Inflammatory macrophage (primary cell): Measurements from ENCODE around the gene PLP2.
"Not testable (repeated sequence)": the region's sequence is repeated elsewhere in the genome, so short reads cannot be mapped to it uniquely, and the experiment has no call there.

Source experiments
- DNase-seq, 2 donors: peaks; one replicate each; pipeline ENCODE4 v3.0.0-alpha.2; 2020 to 2022
- total RNA-seq, 18 experiments: gene quantifications; one replicate each; lab custom pipeline; 2026; ENCODE audit warnings: mixed read lengths in 6 of 18, inconsistent platforms in 2 of 18; lab: John Stamatoyannopoulos, UW

PLP2 gene, protein sequence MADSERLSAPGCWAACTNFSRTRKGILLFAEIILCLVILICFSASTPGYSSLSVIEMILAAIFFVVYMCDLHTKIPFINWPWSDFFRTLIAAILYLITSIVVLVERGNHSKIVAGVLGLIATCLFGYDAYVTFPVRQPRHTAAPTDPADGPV
- total RNA-seq: 28.7 to 71.8 (median 38.6) reads per million in 18 experiments

DNA sequence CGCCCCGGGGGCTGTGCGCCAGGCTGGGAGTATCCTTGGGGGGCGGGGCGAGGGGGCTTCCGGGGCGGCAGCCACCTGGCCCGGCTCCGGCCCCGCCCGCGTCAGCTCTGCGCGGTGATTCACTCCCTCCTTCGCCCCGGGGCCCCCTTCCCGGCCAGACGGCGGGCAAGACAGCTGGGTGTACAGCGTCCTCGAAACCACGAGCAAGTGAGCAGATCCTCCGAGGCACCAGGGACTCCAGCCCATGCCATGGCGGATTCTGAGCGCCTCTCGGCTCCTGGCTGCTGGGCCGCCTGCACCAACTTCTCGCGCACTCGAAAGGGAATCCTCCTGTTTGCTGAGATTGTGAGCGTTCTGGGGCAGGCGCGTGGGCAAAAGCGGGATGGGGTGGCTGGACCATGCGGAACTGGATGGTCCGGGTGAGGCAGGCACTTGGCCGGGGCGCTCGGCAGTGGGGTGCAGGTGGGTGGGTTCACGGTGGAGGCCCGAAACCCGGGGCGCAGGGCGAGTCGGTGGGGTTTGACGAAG lies at the start of gene PLP2:
Gene PLP2, plus strand, starts transcription at position 147 of the 528 bp plus-strand sequence. Its CDS starts 103 bp downstream, at position 250.
- DNase-seq: peak; percentile 20 to 39

DNA sequence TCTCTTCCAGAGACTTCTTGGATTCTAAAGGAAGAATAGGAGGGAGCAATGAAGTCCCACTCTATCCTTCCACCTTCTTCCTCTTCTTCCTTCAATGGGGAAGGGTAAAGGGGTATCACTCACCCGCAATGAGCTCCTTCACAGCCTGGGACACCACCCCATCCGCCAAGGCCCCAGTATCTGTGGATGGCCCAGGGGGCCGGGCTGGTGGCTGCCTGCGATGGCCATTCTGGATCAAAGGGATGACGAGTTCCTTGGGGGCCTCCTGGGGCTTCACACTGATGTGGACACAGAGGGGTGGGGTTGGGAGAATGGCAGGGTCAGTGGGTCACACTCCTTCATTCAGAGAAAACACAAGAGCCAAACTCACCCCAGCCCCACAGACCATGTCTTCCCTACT lies 49.2 kb upstream of the PLP2 start:
- no peak for DNase-seq

DNA sequence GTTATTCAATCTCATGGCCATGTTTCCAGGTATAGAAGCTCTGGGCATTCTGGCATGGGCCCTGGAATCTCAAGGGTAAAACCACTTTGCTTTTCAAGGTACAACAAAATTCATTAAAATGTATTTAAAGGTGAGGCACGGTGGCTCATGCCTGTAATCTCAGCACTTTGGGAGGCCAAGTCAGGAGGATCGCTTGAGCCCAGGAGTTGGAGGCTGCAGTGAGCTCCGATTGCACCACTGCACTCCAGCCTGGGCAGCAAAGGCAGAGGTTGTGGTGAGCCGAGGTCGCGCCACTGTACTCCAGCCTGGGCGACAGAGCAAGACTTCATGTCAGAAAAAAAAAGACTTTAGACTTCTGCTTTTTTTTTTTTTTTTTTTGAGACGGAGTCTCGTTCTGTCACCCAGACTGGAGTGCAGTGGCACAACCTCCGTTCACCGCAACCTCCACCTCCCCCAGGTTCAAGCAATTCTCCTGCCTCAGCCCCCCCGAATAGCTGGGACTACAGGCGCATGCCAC lies 43.9 kb upstream of the PLP2 start:
- DNase-seq: peak; percentile 14 to 47

DNA sequence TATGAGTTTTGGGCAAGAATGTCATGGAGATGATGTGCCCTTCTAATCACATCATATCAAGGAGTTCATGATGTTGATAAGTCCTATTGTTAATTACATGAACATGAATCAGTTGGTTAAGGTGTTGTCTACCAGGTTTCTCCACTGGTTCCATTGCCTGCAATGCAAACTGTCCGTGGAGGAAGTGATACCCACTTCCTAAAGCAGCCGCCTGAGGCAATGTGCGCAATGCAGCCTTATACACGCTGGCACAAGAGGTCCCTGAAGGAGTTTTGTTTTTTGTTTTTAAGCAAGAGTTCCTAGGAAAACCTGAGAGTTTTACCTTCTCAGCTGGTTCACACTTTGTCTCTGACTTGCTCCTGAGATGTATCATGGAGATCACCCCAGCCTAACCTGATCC lies 42.3 kb upstream of the PLP2 start:
- DNase-seq: peak; percentile 20 to 50

DNA sequence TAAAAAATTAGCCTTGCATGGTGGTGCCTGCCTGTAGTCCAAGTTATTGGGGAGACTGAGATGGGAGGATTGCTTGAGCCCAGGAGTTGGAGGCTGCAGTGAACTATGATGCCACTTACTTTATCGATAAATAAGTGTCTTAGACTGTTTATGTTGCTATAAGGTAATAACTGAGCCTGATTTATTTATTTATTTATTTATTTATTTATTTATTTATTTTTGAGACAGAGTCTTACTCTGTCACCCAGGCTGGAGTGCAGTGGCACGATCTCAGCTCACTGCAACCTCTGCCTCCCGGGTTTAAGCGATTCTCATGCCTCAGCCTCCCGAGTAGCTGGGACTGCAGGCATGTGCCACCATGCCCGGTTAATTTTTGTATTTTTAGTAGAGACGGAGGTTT lies 39.4 kb upstream of the PLP2 start:
- not testable (repeated sequence) for DNase-seq

DNA sequence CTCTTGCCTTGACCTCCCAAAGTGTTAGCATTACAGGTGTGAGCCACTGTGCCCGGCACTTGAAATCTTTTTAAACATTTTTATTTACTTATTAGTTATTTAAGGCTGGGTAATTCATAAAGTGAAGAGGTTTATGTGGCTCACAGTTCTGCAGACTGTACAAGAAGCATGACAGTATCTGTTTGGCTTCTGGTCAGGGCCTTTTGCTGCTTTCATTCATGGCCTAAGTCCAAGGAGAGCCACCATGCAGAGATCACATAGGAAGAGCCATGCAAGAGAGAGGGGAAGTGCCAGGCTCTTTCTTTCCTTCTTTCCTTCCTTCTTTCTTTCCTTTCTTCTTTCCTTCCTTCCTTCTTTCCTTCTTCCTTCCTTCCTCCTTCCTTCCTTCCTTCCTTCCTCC lies 37.9 kb upstream of the PLP2 start:
- no peak for DNase-seq

DNA sequence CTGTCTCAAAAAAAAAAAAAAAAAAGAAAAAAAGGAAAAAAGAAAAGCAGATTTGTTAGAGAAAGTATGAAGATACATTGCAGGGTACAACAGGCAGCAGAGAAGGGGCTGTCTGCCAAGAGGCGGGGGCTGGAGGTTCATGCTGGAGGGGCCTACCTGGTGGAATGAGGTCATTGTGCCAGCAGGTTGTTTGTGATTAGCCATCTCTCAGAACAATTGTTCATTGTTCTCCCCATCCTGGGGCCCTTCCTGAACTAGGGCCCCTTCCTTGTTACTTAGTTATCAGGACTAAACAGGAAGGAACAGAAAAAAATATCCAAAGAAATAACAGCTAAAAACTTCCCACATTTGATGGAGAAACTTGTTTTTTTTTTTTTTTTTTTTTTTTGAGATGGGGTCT lies 34.2 kb upstream of the PLP2 start:
- no peak for DNase-seq

DNA sequence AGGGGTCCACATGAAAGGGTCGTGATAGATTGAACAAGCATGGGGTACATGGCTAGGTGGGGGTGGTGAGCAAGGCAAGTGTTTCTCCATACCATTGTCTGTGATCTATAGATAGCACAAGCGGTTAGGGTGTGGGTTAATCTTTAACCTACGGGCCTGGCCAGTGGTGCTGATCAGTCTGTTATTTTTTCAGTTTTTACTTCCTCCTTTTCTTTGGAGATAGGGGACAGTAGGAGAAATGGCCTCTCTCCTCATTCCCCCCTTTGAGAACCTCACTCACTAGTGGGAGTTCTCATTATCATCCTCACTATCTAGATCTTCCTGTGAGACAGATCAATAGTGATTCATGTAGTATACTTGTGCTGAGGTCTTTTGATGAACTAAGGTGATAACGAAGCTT lies 32.0 kb upstream of the PLP2 start:
- DNase-seq: no peak

DNA sequence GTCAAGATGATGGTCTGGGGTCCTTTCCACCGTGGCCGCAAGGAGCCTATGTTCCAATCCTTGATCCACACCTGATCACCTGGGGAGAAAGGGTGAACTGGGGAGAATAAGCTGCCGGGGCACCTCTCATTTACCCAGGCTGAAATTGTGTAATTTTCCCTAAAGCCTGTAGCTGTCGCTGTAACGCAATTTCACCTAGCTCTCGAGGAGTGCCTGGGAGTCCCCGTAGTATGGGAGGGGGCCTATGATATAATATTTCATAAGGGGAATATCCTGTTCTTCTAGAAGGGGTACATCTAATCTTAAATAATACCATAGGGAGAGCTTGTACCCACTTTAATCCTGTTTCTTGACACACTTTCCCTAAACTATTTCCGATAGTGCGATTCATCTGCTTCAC lies 29.4 kb upstream of the PLP2 start:
- DNase-seq: not testable (repeated sequence)

DNA sequence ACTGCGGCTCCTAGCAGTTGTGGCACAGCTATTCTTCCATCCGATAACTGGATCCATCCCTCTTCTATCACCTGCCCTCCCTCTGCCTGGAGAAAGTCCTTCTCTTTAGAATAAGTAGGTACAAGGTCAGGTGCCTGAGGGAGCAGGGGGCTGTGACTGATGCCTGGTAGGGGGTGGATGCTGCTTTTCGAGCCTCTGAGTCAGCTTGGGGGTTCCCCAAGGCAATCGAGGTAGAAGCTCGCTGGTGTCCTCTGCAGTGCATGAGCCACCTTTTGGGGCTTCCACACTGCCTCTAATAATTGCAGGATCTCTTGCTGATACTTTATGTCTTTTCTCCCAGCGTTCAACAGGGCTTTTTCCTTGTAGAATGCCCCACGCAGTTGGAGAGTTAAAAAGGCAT lies 28.5 kb upstream of the PLP2 start:
- not testable (repeated sequence) for DNase-seq

DNA sequence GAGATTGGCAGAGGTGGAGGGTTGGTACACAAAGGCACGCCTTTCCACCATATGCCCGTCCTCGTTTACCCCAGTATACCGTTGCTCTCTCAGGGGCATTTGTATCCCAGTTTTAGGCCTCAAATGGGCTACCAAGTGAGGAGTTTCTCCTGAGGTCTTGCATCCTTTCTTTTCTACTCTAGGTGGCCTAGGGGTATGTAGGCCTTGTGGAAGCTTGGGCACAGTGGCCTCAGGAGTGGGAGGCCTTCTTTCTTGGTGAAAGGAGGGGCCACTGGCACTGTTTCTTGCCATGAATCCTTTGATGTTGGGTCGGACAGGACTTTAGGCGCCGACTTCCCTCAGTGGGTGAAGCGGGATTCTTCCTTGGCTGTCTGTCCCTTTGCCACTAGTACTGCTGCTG lies 24.4 kb upstream of the PLP2 start:
- no peak for DNase-seq

DNA sequence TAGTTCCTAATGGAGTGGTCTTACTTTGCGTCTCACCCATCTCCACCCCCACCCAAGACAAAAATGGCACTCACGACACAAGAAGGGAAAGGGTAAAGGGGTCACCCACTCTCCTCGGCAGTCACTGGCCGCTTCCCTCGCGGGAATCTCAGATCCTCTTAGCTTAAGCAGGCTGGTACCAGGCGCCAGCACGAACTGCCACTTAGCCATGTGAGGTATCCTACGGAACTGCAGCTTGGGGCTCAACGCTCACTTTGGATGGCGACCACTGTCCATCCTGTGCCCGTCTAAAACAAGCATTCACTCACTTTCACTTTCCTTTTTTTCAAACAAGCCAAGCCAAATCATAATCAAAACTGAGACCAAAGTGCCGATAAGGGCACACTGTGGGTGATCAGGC lies 23.8 kb upstream of the PLP2 start:
- no peak for DNase-seq

DNA sequence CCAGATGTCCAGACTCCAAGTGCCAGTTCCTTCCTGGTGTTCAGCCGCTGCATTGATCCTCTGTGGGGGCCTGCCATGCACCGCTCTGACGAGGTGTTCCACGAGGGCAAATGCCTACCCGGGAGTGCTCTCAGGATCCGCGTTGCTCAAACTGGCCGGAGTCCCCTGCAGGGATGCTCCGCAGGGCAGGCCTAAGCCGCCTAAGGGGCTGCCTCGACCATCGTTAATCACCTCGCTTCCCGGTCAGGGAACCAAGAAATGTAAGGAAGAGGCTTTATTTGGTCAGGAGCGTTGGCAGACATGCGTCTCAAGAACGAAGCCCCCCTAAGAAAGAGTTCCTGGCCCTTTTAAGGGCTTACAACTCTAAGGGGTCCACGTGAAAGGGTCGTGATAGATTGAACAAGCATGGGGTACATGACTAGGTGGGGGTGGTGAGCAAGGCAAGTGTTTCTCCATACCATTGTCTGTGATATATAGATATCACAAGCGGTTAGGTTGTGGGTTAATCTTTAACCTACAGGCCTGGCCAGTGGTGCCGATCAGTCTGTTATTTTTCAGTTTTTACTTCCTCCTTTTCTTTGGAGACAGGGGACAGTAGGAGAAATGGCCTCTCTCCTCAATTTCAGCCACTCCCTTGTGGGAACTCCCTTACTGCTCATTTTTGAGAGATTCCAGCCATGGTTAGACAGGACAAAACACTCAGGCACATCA lies 23.2 kb upstream of the PLP2 start:
- DNase-seq: peak; percentile 13 to 19

DNA sequence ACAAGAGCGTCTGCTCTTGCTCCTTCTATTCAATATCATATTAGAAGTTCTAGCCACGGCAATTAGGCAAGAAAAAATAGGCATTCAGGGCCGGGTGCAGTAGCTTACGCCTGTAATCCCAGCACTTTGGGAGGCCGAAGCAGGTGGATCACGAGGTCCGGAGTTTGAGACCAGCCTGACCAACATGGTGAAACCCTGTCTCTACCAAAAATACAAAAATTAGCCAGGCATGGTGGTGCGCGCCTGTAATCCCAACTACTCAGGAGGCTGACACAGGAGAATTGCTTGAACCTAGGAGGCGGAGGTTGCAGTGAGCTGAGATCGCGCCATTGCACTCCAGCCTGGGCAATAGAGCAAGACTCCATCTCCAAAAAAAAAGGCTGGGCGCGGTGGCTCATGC lies 22.4 kb upstream of the PLP2 start:
- DNase-seq: not testable (repeated sequence)

DNA sequence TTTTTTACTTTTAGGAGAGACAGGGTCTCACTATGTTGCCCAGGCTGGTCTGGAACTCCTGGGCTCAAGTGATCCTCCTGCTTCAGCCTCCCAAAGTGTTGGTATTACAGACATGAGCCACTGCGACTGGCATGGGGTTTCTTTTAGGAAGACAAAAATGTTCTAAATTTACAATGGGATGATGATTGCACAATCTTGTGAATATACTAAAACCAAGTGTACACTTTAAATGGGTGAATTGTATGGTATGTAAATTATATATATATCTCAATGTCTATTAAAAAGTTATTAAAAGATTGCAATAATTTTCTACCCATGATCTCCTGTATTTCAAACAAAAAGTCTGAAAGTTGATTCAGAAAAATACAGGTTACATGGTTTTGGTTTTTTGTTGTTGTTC lies 18.2 kb upstream of the PLP2 start:
- no peak for DNase-seq

DNA sequence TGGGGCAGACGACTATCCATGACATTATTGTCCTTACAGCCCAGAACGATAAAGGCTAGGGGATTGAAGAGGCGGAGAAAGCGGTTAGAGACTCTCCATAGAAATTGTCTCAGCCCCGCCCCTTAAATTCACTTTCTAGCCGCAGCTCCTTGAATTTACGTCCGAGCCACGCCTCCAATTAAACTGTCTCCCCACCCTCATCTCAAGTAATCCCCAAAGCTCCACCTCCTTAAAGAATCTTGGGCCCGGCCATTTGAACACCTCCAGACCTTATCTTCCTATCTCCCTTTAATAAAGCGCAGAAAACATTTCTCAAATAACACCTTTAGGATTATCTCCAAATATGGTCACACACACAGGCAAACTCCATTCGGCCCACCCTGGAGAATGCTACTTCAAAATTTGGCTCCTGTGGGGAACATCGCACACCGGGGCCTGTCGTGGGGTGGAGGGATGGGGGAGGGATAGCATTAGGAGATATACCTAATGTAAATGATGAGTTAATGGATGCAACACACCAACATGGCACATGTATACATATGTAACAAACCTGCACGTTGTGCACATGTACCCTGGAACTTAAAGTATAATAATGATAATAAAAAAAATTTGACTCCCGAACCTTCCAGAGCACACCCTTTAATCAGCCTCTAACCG lies 16.3 kb upstream of the PLP2 start:
- DNase-seq: peak; percentile 42 to 53

DNA sequence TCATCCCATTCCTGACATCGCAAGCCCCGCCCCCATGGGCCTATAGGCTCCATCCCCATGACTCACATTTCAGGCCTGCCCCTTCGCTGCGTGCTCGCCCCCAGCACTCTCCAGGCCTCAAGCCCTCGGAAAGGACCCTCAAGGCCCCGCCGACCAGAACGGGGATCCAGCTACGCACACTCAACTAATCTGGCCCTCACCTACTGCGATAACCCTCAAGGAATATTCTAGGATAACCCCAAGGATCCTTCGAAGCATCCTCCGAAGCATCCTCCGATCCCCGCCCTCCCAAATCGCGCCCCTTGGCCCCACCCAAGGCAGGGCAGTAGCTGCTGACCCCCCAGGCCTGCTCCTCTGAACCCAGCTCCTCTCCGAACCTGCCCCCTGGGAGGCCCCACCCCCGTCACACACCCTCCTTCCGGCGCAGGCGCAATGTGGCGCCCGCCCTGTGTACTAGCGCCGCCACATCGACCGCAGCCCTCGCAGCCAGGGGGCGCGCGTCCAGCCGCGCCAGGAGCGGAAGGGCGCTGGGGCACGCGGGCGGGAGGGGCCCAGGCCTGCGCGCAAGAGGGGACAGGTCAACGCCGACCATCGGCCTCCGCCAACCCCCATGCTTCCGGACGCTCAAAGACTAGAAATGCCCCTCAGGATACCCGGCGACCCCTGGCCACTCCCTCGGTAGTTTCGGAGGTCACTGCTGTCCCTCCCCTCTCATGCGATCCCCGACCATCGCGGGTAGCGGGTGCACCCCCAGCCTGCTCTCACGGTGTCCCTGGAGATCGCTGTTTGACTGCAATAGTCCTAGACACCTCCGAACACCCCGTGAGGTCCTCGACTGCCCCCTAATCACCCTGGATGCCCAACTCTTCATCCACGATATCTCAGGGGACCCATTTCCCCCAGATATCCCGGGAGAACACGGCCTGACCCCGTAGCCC lies 15.5 kb upstream of the PLP2 start:
- DNase-seq: peak; percentile 82 to 87

DNA sequence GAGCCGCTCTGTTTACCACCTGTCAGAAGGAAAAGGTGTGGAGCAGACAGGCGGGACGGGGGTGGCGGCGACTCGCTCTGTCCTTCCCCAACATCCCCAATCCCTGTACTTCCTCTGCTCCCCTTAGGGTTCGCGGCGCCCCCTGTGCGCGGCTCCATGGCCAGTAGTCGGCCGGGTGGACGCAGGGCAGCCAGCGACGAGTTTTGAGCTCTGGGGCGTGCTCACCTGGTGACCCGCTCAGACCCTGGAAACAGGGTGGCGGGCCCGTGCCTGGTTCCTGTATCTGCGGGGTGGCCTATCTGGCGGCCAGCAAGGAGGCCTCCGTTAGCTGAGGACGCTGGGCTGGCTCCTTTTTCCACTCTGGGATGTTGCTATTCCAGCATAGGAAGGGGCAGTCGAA lies 14.5 kb upstream of the PLP2 start:
- DNase-seq: no peak

DNA sequence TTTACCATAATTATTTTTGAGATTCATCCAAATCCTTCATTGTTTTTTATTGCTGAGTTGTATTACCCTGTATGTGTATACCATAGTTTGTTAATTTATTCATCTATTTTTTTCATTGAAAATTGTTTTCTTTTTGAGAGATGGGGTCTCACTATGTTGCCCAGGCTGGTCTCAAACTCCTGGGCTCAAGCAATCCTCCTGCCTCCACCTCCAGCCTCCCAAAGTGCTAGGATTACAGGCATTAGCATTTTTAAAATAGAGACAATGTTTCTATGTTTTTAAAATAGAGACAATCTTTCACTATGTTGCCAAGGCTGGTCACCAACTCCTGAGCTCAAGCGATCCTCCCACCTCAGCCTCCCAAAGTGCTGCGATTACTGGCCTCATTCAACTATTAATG lies 10.8 kb upstream of the PLP2 start:
- no peak for DNase-seq

DNA sequence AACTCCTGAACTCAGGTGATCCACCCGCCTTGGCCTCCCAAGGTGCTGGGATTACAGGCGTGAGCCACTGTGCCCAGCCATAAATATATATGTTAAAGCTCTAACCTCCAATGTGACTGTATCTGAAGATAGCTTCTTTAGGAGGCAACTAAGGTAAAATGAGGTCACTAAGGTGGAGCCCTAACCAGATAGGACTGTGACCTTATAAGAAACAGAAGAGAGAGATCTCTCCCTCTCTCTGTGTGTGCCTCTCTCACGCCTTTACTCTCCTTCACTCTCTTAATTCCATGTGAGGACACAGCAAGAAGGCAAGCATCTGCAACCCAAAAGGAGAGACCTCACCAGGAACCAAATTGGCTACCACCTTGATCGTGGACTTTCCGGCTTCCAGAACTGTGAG lies 10.1 kb upstream of the PLP2 start:
- no peak for DNase-seq

DNA sequence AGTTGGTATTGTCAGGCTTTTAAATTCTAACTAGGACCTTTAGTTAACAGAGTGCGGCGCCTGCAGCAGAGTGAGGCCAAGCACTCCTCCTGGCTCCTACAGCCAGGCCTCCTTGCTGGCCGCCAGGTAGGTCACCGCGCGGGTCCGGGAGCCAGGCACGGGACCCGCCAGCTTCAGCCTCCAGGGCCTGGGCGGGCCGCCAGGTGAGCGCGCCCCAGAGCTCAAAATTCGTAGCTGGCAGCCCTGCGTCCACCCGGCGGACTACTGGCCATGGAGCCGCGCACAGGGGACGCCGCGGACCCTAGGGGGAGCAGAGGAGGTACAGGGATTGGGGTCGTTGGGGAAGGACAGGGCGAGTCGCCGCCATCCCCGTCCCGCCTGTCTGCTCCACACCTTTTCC lies 9.1 kb upstream of the PLP2 start, which contains the start of gene MAGIX:
Gene MAGIX, plus strand, starts transcription at position 139 of the 400 bp plus-strand sequence. Its CDS starts 132 bp downstream, at position 271.
- no peak for DNase-seq
